ENCODE results near the gene ABCF2. TPM values are rescaled to one million over a fixed set of nuclear protein-coding genes. Genes with fewer than 3 reads are reported as not detected.

Gene ABCF2
- total and polyA plus RNA-seq, 10 of the 15 experiments (the other 5 are each of a cell fraction or from before 2014, with no cell fraction given), result 29.3 to 76.3 (median 57.1) TPM

- Histone ChIP-seq H3K36me3 (ENCODE audit: control insufficient read depth in 2 of 2, insufficient read depth in 2 of 2, low read length in 1 of 2) (no peaks in the 10 kb centered on the region), H3K27me3 (replicated peaks in 1 of 2; ENCODE audit: control insufficient read depth in 2 of 2, insufficient read depth in 2 of 2, low read length in 1 of 2) (peaks cover 0 to 4% of the 10 kb centered on the region in 2 experiments; a peak in 3 of 4 replicates), H3K9me3 (replicated peaks; ENCODE audit: control insufficient read depth, insufficient read depth, low read length) (no peaks in the 10 kb centered on the region), H3K9ac (ENCODE audit: control insufficient read depth, insufficient read depth, low read length) (no peak overlapping the region), H4K20me1 (ENCODE audit: control insufficient read depth, insufficient read depth) (no peaks in the 10 kb centered on the region), H3K4me3 (no peak overlapping the region), H3K4me1 (ENCODE audit: control insufficient read depth, insufficient read depth, low read length) (no peaks in the 10 kb centered on the region), H3K4me2 (ENCODE audit: control insufficient read depth, insufficient read depth) (no peak overlapping the region), H2AFZ (ENCODE audit: control insufficient read depth, low read depth, low read length) (no peak overlapping the region), H3K79me2 (ENCODE audit: control insufficient read depth, insufficient read depth, low read length) (no peaks in the 10 kb centered on the region), H3K27ac (ENCODE audit: control insufficient read depth, insufficient read depth) (no peak overlapping the region)
- no peak for DNase-seq (ENCODE audit: low read depth, low spot score)
- in situ Hi-C loops (cut with MboI), result no loop called here
- no TSS peak for BruUV-seq (replicated peaks)
- no peak for FAIRE-seq
- ChIA-PET RAD21 (ENCODE audit: unreplicated experiment) (no interaction called here), CTCF (interaction anchor here (1.7 kb wide), 1 partner anchor 13 kb away, joined by 5 read pairs; no protein-coding TSS in a partner anchor), SMC1A (ENCODE audit: uncharacterized antibody, unreplicated experiment) (interaction anchor here (0.8 kb wide), 1 partner anchor 10 kb away, joined by 3 read pairs; no protein-coding TSS in a partner anchor), POLR2A (no interaction called here)
- 42% methylated on average over 8 of the region's 8 CpGs for WGBS (ENCODE audit: insufficient coverage, insufficient replicate concordance, low lambda C conversion rate, missing lambda C conversion rate)
- intact Hi-C loops (cut with micrococcal nuclease; ENCODE audit: unreplicated experiment), result no loop called here
- no peak for TF ChIP-seq PBX3 (IDR thresholded peaks at IDR 0.05; ENCODE audit: insufficient replicate concordance, low read depth, low read length)
- TF ChIP-seq MEF2A (IDR thresholded peaks at IDR 0.05; ENCODE audit: insufficient read depth, low read depth, low read length), result no peak
- no peak for TF ChIP-seq GABPA (IDR thresholded peaks at IDR 0.05; ENCODE audit: low read depth)
- TF ChIP-seq STAT3 (IDR thresholded peaks at IDR 0.05; ENCODE audit: low read depth, low read length), result no peak
- no peak for TF ChIP-seq SREBF2 (IDR thresholded peaks at IDR 0.05; ENCODE audit: low read length)
- no peak for TF ChIP-seq KDM1A (IDR thresholded peaks at IDR 0.05; ENCODE audit: borderline replicate concordance)
- no peak for ATAC-seq
These were observed 47.6 kb downstream of the ABCF2 start for GRCh38 chr7:151179287-151179860.

- in situ Hi-C loops (cut with MboI), result no loop called here
- WGBS (ENCODE audit: insufficient coverage, insufficient replicate concordance, low lambda C conversion rate, missing lambda C conversion rate), result 33% methylated on average over 2 of the region's 2 CpGs
- Histone ChIP-seq H3K27me3 (replicated peaks in 1 of 2; ENCODE audit: control insufficient read depth in 2 of 2, insufficient read depth in 2 of 2, low read length in 1 of 2) (peaks cover 0 to 4% of the 10 kb centered on the region in 2 experiments; a peak in 3 of 4 replicates), H3K4me3 (no peak overlapping the region), H3K4me1 (ENCODE audit: control insufficient read depth, insufficient read depth, low read length) (no peaks in the 10 kb centered on the region), H3K9ac (ENCODE audit: control insufficient read depth, insufficient read depth, low read length) (no peak overlapping the region), H3K36me3 (ENCODE audit: control insufficient read depth in 2 of 2, insufficient read depth in 2 of 2, low read length in 1 of 2) (no peaks in the 10 kb centered on the region), H4K20me1 (ENCODE audit: control insufficient read depth, insufficient read depth) (no peaks in the 10 kb centered on the region), H3K4me2 (ENCODE audit: control insufficient read depth, insufficient read depth) (no peak overlapping the region), H3K79me2 (ENCODE audit: control insufficient read depth, insufficient read depth, low read length) (no peaks in the 10 kb centered on the region), H2AFZ (ENCODE audit: control insufficient read depth, low read depth, low read length) (no peak overlapping the region), H3K27ac (ENCODE audit: control insufficient read depth, insufficient read depth) (no peak overlapping the region), H3K9me3 (replicated peaks; ENCODE audit: control insufficient read depth, insufficient read depth, low read length) (no peaks in the 10 kb centered on the region)
- ChIA-PET SMC1A (ENCODE audit: uncharacterized antibody, unreplicated experiment) (interaction anchor here (0.8 kb wide), 1 partner anchor 9 kb away, joined by 3 read pairs; no protein-coding TSS in a partner anchor), POLR2A (no interaction called here), CTCF (interaction anchor here (1.7 kb wide), 1 partner anchor 13 kb away, joined by 5 read pairs; no protein-coding TSS in a partner anchor), RAD21 (ENCODE audit: unreplicated experiment) (no interaction called here)
- DNase-seq (ENCODE audit: low read depth, low spot score) (no peak), FAIRE-seq (no peak), ATAC-seq (no peak)
- intact Hi-C loops (cut with micrococcal nuclease; ENCODE audit: unreplicated experiment), result no loop called here
- BruUV-seq (replicated peaks), result no TSS peak
- TF ChIP-seq PKNOX1 (IDR thresholded peaks at IDR 0.05), result no peak
- no peak for TF ChIP-seq PML (IDR thresholded peaks at IDR 0.05; ENCODE audit: low read length)
- no peak for TF ChIP-seq EP300 (IDR thresholded peaks at IDR 0.05; ENCODE audit: borderline replicate concordance in 1 of 2, control insufficient read depth in 1 of 2, low read depth in 2 of 2, low read length in 2 of 2)
- no peak for TF ChIP-seq FOS (IDR thresholded peaks at IDR 0.05; ENCODE audit: borderline replicate concordance, extremely low read depth, insufficient read length)
- no peak for TF ChIP-seq IKZF2 (IDR thresholded peaks at IDR 0.05)
These were observed 48.2 kb downstream of the ABCF2 start for GRCh38 chr7:151178831-151179230.
